GM19463 (cell line): ENCODE data around the gene IER5L.
"Not testable (repeated sequence)": the region's sequence is repeated elsewhere in the genome, so short reads cannot be mapped to it uniquely, and the experiment has no call there.

Experiments
- ATAC-seq: cut with Tn5 transposase; IDR thresholded peaks from one replicate; pipeline ENCODE4 v1.9.1; 2021; ENCODE audit warnings: mild to moderate bottlenecking, moderate library complexity; ENCODE audit not compliant: unreplicated experiment

Gene IER5L

DNA sequence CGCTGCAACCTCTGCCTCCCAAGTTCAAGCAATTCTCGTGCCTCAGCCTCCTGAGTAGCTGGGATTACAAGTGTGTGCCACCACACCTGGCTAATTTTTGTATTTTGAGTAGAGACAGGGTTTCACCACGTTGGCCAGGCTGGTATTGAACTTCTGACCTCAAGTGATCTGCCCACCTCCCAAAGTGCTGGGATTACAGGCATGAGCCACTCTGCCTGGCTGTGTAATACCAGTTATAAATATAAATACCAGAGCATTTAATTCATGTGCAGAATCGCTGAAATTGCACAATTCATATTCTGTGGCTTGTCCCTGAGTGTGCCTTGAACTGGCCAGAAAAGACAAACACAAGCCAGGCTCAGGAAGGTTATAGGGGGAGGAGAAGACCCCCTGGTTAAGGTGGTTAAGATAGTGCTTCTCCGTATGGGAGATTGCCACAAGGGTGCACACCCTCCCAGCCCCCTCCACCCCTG is 14.8 kb downstream of the IER5L start:
- ATAC-seq = not testable (repeated sequence)

DNA sequence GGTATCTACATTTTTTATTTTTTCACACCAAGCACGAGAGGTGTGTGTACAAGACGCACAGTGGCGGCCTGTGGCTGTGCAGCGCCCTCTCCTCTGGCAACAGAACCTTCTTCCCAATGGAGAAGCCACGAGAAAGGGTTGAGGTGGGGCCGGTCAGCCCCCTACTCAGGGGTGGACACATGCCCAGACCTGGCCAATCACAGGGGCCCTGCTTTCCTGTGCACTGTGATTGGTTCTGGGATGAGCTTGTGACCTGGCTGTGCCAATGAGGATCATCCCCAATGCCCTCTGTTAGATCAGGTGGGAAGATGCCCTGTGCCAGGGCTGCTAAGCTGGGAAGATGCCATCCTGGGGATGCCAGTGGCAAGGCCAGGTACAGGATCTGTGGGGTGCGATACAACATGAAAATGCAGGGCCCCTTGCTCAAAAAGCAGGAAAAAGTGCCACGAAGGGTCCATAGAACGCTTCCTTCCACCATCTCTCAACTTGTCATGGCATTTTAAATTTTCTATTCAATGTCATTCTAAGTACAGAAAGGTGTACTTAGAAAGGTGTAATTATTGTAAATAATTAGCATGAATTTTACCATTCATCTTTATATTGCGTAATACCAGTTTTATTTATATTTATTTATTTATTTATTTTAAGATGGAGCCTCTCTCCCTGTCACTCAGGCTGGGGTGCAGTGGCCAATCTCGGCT is 15.4 kb downstream of the IER5L start:
- no peak for ATAC-seq

DNA sequence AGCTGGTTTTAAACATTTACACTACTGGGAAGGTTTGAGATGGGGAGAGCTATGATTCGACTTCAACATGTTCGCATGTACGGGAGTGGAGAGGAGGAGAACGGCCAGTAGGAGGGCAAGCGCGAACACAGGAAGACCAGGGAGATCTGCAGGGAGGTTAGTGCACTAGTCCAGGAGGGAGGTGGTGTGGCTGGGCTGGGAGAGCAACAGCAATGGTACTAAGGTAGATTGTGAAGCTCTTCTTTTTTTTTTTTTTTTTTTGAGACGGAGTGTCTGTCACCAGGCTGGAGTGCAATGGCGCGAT is 16.6 kb downstream of the IER5L start:
- no peak for ATAC-seq

DNA sequence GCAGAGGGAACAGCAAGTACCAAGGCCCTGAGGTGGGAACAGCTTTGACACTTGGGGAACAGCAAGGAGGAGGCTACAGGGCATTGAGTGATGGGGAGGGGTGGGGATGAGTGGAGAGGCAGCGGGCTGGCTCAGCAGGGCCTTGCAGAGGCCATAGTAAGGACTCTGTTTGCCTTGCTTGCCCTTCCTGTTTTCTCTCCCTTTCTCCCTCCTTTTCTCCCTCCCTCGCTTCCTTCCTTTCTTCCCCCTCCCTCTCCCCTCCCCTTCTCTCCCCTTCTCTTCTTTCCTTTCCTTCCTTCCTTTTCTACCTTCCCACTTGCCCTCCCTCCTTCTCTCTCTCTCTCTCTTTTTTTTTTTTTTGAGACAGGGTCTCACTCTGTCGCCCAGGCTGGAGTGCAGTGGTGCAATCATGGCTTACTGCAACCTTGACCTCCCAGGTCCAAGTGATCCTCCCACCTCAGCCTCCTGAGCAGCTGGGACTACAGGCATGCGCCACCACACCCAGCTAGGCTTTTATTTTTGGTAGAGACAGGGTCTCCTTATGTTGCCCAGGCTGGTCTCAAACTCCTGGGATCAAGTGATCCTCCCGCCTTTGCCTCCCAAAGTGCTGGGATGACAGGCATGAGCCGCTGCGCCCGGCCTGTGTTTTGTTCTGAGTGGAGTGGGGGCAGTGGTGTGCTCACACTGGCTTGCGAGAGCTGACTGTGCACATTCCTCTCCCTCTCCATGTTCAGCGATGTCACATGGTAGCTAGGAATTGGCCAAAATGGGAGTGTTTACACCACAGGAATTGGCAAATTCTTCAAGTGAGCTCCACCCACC is 17.1 kb downstream of the IER5L start:
- no peak for ATAC-seq

DNA sequence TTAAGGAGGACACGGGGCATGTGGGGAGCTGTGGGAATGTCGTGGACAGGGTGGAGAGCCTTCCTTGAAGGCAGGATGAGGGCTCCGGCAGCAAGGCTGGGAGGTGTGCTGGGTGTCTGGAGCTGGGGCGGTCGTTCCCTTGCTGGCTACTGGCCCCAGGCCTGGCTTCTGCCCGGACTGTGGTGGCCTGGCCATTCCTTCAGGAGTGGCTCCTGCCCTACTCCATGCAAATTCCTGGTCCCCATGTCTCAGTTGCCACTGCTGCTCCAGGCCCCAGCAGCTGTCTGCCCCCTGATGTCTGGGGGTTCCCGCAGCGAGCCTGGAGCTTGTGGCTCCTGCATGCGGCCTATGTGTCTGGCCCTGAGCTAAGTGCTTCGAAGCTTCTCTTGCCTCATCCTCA is 21.9 kb downstream of the IER5L start:
- ATAC-seq = no peak

DNA sequence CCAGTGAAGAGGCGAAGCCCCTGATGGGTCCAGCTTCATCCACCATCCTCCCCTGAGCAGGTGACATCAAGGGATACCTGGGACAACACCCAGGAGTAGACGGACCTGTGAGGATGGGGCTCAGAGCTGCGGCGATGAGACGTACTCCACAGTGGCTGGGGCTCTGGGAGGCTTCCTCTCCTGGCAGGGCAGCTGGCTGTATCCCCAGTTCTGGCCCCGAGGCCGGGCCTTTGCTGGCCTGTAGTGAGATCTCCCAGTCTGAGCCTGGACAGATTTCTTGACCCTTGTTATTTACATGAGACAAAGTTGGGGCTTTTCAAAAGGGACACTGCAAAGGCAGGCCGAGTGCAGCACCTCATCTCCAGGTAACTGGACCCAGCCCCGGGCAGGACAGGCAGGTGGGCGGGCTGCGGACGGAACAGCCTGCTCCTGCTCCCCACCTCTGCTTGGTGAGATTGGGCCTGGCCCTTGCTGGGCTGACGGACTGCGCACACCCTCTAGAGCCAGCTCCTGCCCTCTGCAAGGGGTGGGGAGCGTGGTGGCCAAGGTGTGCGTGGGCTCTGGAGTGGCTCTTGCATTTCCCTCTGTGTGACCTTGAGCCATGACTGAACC is 23.1 kb downstream of the IER5L start:
- ATAC-seq = no peak

DNA sequence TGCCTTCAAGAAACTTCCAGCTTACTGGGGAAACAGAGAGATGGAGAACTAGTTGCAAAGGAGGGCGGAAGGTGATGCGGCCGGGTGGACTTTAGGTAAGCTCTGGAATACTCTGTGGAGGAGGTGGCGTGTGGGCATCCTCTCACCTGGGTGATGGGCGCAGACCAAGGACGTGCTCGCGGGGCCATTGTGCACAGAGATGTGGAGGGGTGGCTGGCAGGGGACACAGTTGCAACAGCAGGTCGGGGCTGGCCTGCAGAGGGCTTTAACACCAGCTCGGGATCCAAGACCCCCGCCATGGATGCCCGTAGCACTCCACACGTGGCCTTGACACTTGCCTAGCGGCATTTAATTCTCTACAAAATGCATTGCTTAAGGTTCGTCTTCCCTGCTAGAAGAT is 26.6 kb downstream of the IER5L start:
- ATAC-seq = no peak

DNA sequence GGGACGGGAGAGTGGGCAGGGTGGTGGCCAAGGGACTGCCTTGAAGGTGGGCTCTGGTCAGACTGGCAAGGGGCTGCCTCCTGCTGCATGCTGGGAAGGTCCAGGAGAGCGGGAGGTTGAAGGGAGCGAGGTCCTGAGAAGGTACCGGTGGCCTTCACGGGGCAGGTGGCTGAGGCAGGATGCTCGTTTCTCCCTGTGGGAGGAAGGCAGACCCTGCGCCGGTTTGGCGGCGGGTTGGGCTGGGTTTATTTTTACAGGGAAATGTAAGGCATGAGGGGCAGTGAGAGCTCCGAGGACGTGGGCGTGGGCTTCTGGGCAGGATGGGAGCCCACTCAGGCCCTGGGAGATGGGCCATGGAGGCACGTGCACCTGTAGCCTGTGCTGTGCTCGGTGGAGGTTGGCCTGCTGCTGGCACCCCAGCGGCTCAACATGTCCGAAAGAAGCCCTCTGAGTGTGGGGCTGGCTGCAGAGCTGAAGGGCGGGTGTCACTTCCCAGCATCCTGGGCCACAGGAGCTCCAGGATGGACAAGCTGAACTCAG is 27.3 kb downstream of the IER5L start:
- ATAC-seq = no peak

DNA sequence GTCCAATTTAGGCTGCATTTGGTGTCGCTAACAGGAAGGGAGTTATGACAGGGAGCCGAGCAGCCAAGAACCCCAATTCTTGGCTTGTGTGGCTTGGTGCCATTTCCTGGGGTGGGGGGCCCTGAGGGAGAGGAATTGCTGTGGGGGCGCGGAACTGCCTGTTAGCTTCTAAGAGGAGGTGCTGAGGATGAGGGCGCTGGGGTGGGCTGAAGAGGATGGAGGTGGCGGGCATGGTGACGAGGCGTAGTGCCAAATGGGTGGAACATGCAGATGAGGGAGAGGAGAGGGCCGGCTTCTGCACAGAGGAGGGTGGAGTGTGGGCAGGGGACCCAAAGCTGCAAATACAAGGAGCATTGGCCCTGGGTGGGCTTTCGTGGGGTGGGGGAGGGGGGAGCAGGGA is 27.9 kb downstream of the IER5L start:
- no peak for ATAC-seq

DNA sequence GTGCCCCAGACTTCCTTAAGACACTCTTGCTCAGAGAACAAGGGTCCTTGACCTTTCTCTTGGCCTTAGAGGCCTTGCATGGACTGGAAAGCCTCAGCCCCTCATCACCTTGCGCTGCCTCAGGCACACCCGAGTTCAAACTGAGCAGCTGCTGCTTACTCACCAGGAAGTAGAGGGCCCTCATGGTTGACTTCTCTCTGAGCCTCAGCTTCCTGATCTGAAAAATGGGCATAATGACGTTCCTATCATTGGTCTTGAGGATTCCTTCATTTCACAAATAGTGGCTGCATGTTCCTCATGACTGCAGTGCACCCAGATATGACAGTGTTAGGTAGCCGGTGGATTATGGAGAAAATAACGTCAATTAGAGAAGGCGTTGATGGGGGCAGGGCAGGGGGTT is 28.6 kb downstream of the IER5L start:
- ATAC-seq = no peak

DNA sequence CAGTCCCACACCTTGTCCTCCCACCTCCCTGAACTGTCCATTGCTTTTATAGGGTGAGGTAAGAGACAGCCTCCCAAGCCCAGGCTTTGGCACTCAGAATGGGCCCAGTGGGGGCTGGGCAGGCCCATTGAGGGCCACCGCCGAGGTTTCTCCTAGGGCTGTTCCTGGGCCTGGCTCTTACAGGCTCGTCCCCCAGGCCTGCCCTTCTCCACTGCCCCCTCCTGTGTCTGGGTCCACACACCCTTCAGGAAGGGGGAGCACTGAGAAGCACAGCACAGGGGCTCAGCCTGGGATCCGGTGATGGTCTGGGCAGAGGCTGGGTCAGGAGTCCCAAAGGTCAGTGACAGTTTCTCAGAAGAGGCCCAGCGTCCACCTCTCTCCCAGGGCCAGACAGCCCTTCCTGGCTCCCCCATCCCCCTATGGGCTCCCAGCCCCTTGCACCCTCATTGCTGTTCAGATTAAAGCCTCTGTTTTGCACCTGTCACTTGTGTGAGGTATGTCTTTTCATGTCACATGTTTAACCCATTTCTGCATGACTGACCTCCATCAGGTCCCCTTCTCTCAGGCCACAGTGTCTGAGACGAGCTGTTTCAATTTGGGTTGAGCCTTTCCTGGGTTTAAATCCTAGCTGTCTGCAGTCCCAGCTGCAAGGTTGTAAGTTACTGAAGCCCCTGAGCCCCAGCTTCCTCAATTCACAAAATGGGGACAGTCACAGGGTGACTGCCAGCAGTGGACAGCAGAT is 29.4 kb downstream of the IER5L start:
- no peak for ATAC-seq

DNA sequence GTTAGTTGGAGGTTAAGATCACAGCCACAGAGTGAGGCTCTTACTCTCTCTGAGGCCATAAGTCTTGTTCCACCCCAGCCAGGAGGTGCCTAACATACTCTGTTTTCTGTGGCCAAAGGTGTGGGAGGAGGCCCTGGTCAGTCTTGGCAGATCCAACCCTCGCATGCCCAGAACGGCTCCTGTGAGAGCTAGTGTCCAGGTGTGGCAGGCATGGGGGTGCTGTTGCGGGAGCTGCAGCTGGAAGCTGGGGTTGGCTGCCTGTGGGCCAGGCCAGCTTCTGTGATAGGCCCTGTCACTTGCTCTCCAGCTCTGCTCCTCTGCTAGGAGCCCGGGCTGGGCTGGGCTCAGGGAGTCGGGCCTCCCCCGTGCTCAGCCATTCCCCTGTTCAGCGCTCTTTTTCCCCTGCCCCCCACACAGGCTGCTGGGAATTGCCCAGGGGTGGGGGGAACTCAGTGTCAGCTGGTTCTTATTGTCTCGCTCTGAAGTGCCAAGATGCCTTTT is 31.6 kb downstream of the IER5L start:
- no peak for ATAC-seq

DNA sequence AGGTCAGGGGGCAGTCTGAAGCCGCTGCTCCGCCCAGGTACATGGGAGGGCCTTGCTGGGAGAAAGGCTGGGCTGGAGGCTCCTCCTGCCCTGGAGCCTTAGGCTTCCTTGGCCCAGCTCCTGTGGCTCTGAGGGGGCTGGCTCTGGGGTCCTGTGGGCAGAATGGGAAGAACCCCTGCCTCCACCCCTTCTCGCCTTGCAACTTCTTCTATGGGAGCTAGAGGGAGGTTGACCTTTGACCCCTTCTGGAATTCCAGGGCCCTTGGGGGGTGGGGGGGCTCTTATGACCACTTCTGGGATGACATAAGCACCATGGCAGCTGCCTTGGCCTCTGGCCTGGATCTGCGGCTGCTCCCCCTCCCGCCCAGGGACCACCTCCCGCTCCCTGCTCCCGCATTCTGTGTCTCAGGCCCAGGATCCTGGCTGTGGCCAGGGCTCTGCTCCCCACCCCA is 32.2 kb downstream of the IER5L start:
- no peak for ATAC-seq

DNA sequence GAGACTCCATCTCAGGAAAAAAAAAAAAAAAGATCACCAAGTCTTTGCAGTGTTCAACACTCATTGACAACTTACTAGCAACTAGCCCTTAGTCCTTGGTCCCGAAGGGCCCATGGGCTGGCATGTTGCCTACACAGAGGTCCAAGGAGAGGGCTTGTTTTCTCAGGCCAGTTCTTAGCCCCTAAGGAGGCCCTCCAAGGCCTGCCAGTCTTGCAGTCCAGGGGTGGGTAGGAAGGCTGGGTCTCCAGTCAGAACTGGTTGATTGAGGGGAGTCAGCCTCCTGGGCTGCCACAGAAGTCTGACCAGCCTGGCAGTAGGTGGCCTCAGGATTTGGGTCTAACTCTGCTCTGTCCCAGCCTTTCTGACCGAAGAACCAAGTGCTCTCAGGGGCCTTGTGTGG is 32.7 kb downstream of the IER5L start:
- no peak for ATAC-seq

DNA sequence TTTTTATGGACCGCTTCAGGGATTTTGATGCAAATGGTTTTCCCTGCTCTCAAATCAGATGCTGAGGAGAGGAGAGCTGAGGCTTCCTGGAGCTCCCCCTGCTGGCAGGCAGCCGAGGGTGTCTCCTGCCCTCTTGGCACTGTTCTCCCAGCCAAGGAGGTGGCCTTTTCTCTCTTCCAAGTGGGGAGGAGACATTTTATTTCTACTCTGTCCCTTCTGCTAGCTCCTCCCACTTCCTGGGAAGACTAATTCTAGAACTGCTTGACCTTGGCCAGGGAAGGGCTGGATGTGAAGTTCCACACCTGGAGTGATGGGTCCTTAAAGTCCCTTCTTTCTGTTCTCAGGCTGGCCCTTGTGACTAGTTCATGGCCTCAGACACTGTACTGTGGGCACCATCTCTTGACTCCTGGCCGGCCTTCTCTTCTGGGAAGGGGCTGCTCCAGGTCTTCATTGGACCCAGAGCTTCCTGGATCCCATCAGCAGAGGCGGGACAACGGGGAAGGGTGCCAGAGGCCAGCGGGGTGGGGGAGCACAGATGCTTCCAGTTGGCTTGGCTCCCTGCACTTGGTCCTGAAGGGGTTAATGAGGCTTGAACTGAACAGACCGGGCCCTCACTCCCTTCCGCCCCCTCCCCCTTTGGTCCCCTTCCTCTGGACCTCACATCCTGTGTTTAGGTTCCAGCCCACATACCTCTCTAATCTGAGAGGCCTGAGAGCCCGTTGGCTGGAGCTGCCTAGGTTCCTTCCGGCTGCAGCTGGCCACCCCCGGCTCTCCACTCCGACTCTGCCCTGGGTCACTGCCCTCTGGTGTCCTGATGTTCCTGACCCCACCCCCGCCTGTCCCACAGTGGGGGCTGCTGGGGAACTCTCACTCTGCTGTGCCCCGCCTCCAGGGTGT is 34.8 kb downstream of the IER5L start:
- no peak for ATAC-seq

DNA sequence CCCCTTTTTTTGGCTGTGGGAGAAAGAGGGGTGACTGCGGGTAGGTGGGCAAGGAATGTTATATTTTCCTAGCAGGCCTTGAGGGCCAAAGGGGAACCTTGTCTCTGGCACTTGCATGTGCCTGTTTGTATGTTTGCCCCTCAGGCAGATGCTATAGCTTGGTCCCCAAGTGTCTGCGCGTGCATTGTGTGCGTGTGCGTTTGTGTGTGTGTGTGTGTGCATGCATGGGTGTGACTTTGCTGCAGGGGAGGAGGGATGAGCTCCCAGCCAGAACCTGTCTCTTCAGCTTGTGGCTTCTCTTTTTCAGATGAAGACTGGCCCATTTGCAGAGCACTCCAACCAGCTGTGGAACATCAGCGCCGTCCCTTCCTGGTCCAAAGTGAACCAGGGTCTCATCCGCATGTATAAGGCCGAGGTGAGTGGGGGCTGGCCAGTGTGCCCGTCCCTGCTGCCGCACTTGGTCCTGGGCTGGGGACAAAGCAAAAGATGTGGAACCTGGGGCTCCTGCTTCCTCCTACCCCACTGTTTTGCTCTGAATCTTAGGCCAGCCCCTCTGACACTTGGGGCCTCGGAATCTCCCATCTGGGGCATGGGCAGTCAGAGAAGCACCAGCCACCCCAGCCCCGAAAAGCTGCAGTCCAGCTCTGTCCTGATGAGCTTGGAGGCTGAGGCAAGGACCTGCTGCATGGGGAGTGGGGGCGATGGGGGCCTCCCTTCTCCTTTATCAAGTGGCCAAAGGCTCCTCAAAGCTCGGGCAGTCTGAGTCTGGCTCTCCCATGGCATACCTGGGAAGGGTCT is 35.7 kb downstream of the IER5L start:
- ATAC-seq = no peak

DNA sequence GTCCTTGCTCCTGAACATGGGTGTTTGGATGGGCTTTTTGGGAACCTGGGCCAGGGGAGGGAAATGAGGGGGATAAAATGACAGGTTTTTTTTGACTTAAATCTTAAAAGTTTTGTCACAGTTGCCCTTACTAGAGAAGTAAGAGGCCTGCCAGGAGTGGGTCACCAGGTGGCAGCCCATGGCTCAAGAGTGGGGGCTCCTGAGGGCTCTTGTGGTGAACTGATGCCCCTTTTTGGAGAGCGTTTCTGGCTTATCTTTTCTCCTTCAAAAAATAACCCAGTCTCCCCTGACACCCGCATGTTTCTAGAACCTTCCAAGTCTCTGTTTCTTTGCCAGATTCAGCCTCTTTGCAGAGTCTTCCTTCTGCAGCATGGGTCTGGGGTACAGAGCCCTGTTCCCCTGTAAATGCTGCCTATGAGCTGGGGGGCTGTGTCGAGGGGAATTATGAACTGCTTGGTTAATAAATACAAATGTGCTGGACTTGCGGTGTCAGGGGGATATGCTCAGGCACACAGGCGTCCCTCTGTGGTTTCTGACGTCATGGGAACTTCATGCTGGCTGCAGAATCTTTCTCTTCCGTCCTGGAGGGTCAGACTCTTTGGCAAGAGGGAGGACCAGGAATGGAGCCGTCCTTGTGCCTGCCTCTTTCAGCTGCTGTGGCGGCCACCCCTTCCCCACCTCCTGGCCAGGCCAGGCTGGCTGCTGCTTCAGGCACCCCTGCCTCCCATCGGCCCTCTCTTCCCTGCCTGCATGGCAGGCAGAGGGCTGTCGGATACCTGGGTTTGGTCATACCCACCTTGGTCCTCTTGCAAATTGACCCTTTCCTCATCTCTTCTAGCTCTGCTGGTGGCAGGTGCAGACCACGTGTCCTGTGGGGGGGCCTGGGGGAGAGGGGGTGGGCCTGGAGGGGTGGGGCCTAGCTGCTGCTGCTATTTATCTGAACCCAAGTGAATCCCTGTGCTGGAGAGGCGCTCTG is 36.7 kb downstream of the IER5L start:
- ATAC-seq = no peak
